AG09309 (cell line): ENCODE results near the gene TRABD.

Source experiments
- DNase-seq: peaks from one replicate; pipeline ENCODE4 v3.0.0-alpha.2; 2010; ENCODE audit warnings: low read depth
- H3K4me3 ChIP-seq: 2 replicates; pipeline ENCODE4 v1.5.1; 2011; ENCODE audit warnings: mild to moderate bottlenecking, low read depth, low read length, moderate library complexity; ENCODE audit not compliant: control insufficient read depth
- CTCF ChIP-seq: IDR thresholded peaks from 2 replicates; pipeline ENCODE4 v1.5.1; 2011; ENCODE audit warnings: mild to moderate bottlenecking, low read depth, low read length, inconsistent platforms; ENCODE audit not compliant: insufficient read depth, control insufficient read depth; ENCODE audit errors: missing control alignments

The TRABD gene

GRCh38 chr22:50153756-50154140, 32.0 kb upstream of the TRABD start:
- no peak for TF ChIP-seq CTCF
- no peak for DNase-seq
- H3K4me3 ChIP-seq = no peak overlapping the region

- H3K4me3 ChIP-seq = no peak overlapping the region
- TF ChIP-seq CTCF = no peak
- no peak for DNase-seq
These were observed 27.9 kb upstream of the TRABD start for GRCh38 chr22:50157709-50158375.

- no peak overlapping the region for H3K4me3 ChIP-seq
- no peak for DNase-seq
- TF ChIP-seq CTCF = no peak
These were observed 24.8 kb upstream of the TRABD start for GRCh38 chr22:50160947-50161346.

- DNase-seq = no peak
- TF ChIP-seq CTCF = no peak
- no peak overlapping the region for H3K4me3 ChIP-seq
These were observed 24.0 kb upstream of the TRABD start for GRCh38 chr22:50161508-50162390.

- no peak overlapping the region for H3K4me3 ChIP-seq
- DNase-seq = no peak
- no peak for TF ChIP-seq CTCF
These were observed 23.2 kb upstream of the TRABD start for GRCh38 chr22:50162391-50162956.

- no peak overlapping the region for H3K4me3 ChIP-seq
- no peak for DNase-seq
- TF ChIP-seq CTCF = no peak
These were observed 20.1 kb upstream of the TRABD start for GRCh38 chr22:50165436-50166123.
